GM18526 (cell line): ENCODE data around the gene ORC3.

ENCODE experiments used
- POLR2A ChIP-seq: IDR thresholded peaks from 3 replicates; pipeline ENCODE4 v1.6.1; 2011; ENCODE audit not compliant: insufficient read length; ENCODE audit errors: extremely low read depth

ORC3 gene

DNA sequence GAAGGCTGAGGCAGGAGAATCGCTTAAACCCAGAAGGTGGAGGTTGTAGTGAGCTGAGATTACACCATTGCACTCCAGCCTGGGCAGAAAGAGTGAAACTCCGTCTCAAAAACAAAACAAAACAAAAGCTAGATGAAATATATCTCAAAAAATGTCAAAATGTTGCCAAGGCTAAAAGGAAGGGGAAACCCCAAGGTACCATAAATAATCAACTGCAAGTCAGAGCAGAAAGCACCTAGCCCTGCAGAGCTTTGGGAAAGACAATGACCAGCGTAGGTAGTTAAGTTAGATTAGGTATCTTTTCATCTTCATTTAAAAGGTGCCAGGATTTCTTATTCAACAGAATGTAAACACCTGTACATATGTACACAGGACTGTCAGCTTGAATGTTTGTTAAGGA, 79.1 kb downstream of the ORC3 start:
- TF ChIP-seq POLR2A = no peak

- TF ChIP-seq POLR2A = no peak
Observed at GRCh38 chr6:87670707-87671106, 80.8 kb downstream of the ORC3 start.

DNA sequence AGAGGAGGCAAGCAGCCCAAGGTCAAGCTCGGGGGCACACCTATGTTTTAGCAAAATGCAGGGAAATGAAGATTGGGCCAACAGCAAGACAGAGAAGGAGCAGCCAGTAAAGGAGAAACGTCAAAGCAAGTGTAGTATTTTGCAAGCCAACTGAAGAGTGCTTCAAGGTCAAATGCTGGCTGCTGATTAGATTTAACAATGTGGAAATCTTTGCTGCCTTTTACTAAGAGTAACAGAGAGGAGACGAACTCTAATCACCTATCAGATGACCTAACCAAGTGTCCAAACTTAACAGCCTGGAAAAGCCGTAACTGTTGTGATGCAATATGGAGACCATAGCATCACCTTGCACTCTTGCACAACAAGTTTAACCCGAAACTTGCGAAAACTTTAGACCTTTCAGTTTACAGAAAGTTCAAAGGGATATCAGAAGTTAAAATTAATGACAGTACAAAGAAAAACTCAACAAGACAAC, 81.7 kb downstream of the ORC3 start:
- TF ChIP-seq POLR2A = no peak

- no peak for TF ChIP-seq POLR2A
Observed at GRCh38 chr6:87672641-87673040, 82.7 kb downstream of the ORC3 start.

GRCh38 chr6:87673237-87673636, 83.3 kb downstream of the ORC3 start:
- TF ChIP-seq POLR2A = no peak

DNA sequence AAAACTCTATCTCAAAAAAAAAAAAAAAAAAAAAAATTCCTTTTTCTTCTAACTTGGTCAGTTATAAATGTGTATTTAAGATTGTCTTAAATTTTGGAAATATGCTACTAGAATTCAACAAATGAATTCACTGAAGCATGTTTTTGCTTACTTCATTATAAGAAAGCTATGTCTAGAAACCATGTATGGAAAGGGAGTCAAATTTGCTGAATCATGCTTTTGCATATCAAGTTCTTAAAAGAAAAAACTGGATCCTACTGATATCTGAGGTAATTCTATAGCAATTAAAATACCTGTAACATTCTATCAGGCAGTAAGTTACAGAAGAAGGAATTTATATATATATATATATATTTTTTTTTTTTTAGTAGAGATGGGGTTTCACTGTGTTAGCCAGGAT, 84.4 kb downstream of the ORC3 start:
- no peak for TF ChIP-seq POLR2A

DNA sequence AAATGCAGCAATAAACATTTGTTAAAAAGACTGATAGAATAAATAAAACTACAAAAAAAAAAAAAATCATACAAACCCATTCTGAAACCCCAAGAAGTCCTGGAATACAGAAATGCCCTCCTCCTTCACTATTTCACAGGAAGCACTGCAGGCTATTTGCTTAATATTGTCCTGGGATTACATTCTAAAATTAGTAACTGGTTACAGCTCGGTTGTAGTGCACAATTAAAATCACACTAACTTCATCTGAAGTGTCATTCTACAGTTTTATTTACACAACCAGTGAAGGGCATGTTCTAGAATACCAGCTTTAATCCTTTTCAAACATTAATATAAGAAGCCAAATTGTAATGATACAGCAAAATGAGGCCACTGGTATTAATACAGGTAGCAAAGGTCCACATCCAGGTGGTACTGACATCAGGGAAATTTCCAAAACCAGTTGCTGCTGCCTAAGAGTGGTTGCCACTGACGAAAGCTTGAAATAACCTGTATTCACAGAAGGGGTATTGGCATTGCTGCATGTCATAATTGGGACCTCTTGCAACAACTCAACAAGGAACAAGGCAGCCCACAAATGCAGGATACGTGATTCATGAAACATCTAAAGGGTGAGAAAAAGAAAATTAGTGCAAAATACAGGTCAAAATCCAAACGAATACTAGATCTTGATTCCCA, 85.2 kb downstream of the ORC3 start:
- TF ChIP-seq POLR2A = no peak

- no peak for TF ChIP-seq POLR2A
Observed at GRCh38 chr6:87682310-87682709, 92.4 kb downstream of the ORC3 start.

- TF ChIP-seq POLR2A = no peak
Observed at GRCh38 chr6:87683890-87684289, 94.0 kb downstream of the ORC3 start.

DNA sequence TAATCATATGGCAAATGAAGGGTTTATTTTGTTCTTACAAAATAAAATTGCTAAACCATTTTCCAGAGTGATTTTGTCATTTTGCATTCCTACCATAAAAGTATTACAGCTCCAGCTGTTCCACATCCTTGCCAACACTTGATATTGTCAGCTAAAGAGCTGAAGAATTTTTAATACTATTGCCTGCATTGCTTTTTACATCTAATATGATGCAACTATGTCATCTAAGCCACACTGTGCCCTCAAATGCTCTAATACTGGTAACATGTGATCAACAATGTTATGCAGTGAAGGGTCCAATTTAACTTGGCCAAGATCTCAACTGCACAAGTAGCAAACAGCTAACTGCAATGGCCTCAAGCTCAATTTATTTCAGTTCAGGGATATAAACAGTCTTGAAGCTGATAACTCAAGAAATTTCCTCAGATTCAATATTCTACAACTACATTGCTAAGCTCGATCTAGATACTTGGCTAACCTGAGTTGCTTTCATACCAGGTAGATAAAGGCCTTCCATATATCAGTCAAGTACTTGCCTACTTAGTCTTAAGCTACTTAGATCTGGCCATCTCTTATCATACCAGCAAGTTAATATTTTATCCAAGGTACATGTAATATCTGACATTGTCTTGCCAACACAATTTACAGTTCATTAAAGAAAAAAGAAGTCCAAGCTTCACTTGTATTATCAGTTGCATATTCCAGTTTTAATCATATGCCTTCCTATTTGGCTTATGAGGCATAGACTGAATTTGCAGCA, 95.1 kb downstream of the ORC3 start:
- no peak for TF ChIP-seq POLR2A

DNA sequence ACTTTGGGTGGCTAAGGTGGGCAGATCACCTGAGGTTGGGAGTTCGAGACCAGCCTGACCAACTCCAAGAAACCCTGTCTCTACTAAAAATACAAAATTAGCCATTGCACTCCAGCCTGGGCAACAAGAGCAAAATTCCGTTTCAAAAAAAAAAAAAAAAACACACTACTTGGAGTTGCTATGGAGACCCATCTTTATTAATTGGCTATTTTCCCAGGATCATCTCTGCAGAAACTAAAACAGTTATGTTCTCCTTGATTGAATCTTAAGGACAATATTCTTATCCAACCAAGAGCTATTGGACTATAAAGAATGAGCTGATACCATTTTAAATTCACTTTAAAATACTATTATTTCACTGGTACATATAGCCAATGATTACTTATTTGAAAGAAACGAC, 97.4 kb downstream of the ORC3 start:
- no peak for TF ChIP-seq POLR2A

DNA sequence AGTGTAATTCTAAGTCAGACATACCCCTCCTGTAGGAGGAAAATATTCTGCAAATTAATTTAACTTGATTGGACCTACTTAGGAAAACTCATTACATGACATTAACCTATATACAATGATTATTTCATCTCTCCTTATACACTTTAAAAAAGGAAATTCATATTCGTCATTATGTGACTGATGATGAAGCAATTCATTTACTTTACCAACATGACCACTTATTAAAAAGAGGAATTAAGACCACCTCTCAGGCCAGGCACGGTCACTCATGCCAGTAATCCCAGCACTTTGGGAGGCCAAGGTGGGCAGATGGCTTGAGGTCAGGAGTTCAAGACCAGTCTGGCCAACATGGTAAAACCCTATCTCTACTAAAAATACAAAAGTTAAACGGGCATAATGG, 100.5 kb downstream of the ORC3 start:
- no peak for TF ChIP-seq POLR2A

- TF ChIP-seq POLR2A = no peak
Observed at GRCh38 chr6:87692086-87692485, 102.2 kb downstream of the ORC3 start.

DNA sequence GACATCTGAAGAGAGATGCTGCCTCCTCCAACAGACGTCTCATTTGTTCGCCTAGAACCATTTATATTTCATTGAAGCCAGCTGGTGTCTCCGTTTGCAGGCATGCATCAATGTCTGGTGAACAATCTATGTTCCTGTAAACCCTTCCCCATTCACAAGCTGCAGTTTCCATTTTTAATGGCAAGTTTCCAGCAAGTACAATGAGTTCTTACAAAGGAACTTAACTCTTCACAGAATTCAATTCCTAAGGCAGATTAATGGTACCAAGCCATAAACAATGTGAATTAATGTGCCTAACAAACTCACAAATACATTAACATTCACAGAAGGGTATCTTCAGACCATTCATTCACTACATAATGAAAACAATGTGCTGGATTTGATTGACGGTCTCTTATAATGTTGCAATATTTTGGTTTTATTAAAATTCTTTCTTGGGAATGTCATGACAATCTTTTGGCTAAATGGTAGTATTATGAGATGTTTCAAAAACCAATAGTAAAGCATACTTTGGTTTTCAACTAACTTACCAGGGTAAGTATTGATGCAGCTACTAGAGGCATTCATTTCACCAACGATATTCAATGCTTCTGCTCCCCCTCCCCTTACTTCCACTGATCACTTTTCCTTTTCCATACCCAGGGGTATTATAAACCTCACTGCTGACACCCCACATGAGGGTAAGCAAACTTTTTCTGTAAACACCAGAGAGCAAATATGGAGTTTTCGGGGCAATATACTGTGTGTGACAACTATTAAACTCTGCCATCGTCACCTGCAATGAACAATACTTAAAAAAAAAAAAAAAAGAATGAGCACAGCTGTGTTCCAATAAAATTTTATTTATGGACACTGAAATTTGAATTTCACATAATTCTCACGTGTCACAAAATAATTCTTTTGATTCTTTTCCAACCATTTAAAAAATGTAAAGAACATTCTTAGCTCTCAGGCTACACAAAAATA, 107.9 kb downstream of the ORC3 start:
- TF ChIP-seq POLR2A = no peak

DNA sequence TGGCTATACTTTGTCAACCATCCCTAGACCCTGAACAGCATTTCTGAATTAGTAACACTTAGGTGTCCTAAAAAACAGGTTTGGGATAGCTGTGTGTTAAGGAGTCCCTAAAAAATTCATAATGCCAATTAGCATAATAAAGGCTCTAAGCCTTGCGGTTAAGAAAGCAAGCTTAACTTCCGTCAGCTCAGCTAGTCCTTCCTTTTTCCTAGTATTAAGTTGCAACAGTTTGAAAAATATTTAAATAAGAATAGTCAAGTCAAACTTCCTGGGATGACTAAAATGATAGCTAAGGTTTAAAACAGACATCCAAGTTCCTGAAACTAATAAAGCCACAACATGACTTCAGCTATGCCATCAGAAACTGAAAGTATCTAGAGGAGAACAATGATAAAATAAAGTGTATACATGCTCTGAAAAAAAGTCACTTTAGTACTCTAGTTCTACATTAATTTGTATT, 108.6 kb downstream of the ORC3 start:
- no peak for TF ChIP-seq POLR2A
